ENCODE data around the gene HEATR3.

Gene HEATR3

DNA sequence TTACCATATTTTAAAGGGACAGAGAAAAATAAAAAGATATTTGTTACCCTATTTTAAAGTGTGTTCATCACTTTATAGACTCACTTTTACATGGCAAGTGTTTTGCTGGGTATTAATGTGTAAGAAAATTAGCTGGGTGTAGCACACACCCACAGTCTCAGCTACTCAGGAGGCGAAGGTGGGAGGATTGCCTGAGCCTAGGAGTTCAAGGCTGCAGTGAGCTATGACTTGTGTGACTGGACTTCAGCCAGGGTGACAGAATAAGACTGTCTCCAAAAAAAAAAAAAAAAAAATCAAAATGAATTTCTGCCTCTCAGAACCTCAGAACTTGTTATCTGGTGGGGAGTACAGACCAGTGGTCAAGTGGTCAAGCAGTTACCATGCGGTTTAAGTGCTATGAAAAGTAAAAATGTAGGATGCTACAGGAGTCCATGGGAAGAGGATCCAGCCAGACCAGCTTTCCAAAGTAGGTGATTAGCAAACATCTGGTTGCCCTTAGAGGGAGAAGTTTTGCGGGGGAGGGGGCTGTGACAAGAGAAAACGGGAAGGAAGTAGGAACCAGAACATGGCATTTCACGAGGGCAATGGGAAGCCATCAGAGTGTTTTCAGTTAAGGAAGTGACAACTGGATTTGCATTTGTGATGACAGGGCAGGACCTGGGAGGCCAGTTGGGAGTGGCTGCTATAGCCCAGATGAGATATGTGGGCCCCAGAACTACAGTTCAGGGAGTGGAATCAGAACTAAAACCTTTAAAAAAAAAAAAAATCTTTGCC is 26.8 kb upstream of the HEATR3 start:
- DNase-seq (ENCODE audit: low read depth in 2 of 2) = no peak
- no peak overlapping the region for H3K4me3 ChIP-seq (replicated peaks in 1 of 2; ENCODE audit: low read depth in 2 of 2, low read length in 2 of 2)
- TF ChIP-seq, protein P1, sequence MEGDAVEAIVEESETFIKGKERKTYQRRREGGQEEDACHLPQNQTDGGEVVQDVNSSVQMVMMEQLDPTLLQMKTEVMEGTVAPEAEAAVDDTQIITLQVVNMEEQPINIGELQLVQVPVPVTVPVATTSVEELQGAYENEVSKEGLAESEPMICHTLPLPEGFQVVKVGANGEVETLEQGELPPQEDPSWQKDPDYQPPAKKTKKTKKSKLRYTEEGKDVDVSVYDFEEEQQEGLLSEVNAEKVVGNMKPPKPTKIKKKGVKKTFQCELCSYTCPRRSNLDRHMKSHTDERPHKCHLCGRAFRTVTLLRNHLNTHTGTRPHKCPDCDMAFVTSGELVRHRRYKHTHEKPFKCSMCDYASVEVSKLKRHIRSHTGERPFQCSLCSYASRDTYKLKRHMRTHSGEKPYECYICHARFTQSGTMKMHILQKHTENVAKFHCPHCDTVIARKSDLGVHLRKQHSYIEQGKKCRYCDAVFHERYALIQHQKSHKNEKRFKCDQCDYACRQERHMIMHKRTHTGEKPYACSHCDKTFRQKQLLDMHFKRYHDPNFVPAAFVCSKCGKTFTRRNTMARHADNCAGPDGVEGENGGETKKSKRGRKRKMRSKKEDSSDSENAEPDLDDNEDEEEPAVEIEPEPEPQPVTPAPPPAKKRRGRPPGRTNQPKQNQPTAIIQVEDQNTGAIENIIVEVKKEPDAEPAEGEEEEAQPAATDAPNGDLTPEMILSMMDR (IDR thresholded peaks at IDR 0.05; ENCODE audit: low read depth, low read length) = no peak

DNA sequence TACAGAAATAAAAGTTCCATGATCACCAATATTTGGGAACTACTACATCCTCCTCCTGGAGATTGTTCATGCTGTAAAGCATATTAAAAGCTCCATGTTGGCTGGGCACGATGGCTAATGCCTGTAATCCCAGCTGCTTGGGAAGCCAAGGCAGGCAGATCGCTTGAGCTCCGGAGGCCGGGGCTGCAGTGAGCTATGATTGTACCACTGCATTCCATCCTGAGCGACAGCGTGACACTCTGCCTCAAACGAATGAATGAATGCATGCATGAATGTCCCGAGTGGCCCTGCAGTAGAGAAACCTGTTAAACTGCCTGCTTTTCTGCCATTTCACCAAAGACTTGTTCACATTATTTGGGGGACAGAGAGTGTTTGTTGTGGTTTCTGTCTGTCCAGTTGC is 25.8 kb upstream of the HEATR3 start:
- no peak overlapping the region for H3K4me3 ChIP-seq (replicated peaks in 1 of 2; ENCODE audit: low read depth in 2 of 2, low read length in 2 of 2)
- no peak for DNase-seq (ENCODE audit: low read depth in 2 of 2)
- TF ChIP-seq, protein P1 (IDR thresholded peaks at IDR 0.05; ENCODE audit: low read depth, low read length) = no peak

DNA sequence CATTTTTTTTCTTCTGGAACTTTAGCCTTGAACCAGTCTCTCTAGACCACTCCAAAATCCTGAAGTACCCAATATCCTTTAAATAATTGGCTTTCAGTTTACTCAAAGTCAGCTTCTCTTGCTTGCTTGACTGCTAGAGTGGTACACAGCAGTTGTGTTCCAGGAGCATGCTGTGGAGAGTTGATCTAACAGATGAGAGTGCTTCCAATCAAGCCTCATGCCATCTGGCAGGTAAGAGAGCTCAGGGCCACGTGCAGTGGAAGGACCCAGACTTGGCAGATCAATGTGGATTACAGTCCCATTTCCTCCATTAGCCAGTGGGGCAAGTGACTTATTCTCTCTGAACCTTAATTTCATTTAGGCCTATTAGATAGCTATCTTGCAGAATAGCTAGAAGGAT is 25.1 kb upstream of the HEATR3 start:
- TF ChIP-seq, protein P1 (IDR thresholded peaks at IDR 0.05; ENCODE audit: low read depth, low read length) = no peak
- H3K4me3 ChIP-seq (replicated peaks in 1 of 2; ENCODE audit: low read depth in 2 of 2, low read length in 2 of 2) = no peak overlapping the region
- no peak for DNase-seq (ENCODE audit: low read depth in 2 of 2)

DNA sequence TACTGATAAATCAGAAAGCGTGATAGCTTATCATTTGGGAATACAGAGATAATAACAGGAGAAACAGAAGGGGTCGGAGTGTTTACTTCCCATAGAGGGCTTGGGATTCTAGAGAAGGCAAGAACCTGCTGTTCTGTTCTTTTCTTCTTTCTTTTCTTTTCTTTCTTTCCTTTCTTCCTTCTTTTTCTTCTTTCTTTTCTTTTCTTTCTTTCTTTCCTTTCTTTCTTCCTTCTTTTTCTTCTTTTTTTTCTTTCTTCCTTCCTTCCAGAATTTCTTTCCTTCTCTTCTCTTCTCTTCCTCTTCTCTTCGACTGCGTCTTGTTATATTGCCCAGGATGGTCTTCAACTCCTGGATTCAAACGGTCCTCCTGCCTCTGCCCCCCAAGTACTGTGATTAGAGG is 22.4 kb upstream of the HEATR3 start:
- DNase-seq (ENCODE audit: low read depth in 2 of 2) = no peak
- H3K4me3 ChIP-seq (replicated peaks in 1 of 2; ENCODE audit: low read depth in 2 of 2, low read length in 2 of 2) = no peak overlapping the region
- TF ChIP-seq, protein P1 (IDR thresholded peaks at IDR 0.05; ENCODE audit: low read depth, low read length) = no peak

DNA sequence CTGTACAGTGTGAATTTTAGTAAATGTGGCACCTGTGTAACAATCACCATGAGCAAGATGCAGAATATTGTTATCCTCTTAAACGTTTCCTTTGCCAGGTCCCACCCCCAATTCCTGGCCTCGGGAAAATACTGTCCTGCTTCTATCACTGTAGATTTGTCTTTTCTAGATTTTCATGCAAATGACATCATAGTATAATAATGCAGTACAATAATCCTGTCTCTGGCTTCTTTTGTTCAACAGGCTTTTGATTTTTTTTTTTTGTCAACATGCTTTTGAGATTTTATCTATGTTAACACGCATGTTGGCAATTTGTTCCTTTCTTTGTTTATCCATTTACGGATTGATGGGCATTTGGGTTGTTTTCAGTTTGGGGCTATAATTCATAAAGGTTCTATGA is 20.4 kb upstream of the HEATR3 start:
- TF ChIP-seq, protein P1 (IDR thresholded peaks at IDR 0.05; ENCODE audit: low read depth, low read length) = no peak
- no peak overlapping the region for H3K4me3 ChIP-seq (replicated peaks in 1 of 2; ENCODE audit: low read depth in 2 of 2, low read length in 2 of 2)
- no peak for DNase-seq (ENCODE audit: low read depth in 2 of 2)

DNA sequence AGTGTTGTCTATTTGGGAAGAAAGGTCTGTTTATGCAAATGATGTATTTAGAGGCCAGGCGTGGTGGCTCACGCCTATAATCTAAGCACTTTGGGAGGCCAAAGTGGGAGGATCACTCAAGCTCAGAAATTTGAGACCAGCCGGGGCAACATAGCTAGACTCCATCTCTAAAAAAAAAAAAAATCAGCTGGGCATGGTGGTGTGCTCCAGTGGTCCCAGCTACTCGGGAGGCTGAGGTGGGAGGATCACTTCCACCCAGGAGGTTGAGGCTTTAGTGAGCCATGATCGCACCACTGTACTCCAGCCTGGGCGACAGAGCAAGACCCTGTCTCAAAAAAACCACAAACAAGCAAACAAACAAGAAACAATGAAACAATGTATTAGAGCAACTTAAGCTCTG is 18.9 kb upstream of the HEATR3 start:
- TF ChIP-seq, protein P1 (IDR thresholded peaks at IDR 0.05; ENCODE audit: low read depth, low read length) = no peak
- DNase-seq (ENCODE audit: low read depth in 2 of 2) = no peak
- H3K4me3 ChIP-seq (replicated peaks in 1 of 2; ENCODE audit: low read depth in 2 of 2, low read length in 2 of 2) = no peak overlapping the region

DNA sequence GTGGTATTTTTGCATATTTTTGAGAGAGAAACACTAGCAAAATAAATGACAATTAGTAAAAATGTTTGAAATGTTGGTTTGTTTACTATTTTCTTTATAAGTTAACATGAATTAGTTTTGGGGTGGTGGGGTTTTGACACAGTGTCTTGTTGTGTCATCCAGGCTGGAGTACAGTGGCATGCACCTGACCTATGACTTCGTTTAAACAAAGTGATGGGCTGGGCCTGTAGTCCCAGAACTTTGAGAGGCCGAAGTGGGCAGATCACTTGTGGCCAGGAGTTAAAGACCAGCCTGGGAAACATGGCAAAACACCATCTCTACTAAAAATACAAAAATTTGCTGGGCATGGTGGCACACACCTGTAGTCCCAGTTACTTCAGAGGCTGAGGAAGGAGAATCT is 17.9 kb upstream of the HEATR3 start:
- TF ChIP-seq, protein P1 (IDR thresholded peaks at IDR 0.05; ENCODE audit: low read depth, low read length) = no peak
- no peak overlapping the region for H3K4me3 ChIP-seq (replicated peaks in 1 of 2; ENCODE audit: low read depth in 2 of 2, low read length in 2 of 2)
- no peak for DNase-seq (ENCODE audit: low read depth in 2 of 2)

Data from cardiac fibroblast (primary cell).